ENCODE data around the gene WDR72. TPM values are rescaled to one million over a fixed set of nuclear protein-coding genes. Genes with fewer than 3 reads are reported as not detected.

WDR72 gene
- total and polyA plus RNA-seq, 4 donors = 6.1 to 55.4 (median 17.0) TPM

DNA sequence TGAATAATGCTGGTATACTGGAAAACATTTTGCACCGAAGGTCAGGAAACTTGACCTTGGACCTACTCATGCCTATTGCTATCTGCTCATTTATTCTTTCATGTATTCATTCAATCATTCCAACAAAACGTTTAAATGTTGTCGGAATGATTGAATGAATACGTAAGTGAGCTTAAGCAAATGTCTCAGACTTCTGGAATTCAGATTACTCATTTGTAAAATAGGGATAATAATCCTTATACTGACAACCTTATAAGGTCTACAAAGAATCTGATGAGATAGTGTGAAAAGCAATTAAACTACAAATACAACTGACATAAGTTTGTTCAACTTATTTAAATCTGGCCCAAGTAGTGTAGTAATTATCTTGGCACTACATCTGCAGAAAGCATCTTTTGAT lies 288.7 kb downstream of the WDR72 start:
- no peak overlapping the region for H3K9ac ChIP-seq (ENCODE audit: low read depth in 1 of 2, low read length in 2 of 2)
- no peak overlapping the region for H3K27ac ChIP-seq (ENCODE audit: low read depth in 1 of 2, low read length in 2 of 2)
- no peaks in the 10 kb centered on the region for H3K9me3 ChIP-seq (ENCODE audit: control insufficient read depth in 4 of 4, low read length in 3 of 4)
- no peak for DNase-seq (ENCODE audit: low spot score)
- TF ChIP-seq EGR1 (IDR thresholded peaks at IDR 0.05; ENCODE audit: low read depth in 2 of 2) (no peak), HNF4A (conservative IDR thresholded peaks at IDR 0.05) (no peak), RAD21 (IDR thresholded peaks at IDR 0.05) (no peak), HNF4G (IDR thresholded peaks at IDR 0.05) (no peak), ZBTB33 (IDR thresholded peaks at IDR 0.05) (no peak), TAF1 (conservative IDR thresholded peaks at IDR 0.05) (no peak), NR2F2 (IDR thresholded peaks at IDR 0.05) (no peak), ATF3 (IDR thresholded peaks at IDR 0.05) (no peak), FOXA2 (IDR thresholded peaks at IDR 0.05) (no peak), SP1 (IDR thresholded peaks at IDR 0.05) (no peak), YY1 (IDR thresholded peaks at IDR 0.05) (no peak), MAX (IDR thresholded peaks at IDR 0.05) (no peak), JUND (IDR thresholded peaks at IDR 0.05) (no peak)
- TF ChIP-seq, protein P1, sequence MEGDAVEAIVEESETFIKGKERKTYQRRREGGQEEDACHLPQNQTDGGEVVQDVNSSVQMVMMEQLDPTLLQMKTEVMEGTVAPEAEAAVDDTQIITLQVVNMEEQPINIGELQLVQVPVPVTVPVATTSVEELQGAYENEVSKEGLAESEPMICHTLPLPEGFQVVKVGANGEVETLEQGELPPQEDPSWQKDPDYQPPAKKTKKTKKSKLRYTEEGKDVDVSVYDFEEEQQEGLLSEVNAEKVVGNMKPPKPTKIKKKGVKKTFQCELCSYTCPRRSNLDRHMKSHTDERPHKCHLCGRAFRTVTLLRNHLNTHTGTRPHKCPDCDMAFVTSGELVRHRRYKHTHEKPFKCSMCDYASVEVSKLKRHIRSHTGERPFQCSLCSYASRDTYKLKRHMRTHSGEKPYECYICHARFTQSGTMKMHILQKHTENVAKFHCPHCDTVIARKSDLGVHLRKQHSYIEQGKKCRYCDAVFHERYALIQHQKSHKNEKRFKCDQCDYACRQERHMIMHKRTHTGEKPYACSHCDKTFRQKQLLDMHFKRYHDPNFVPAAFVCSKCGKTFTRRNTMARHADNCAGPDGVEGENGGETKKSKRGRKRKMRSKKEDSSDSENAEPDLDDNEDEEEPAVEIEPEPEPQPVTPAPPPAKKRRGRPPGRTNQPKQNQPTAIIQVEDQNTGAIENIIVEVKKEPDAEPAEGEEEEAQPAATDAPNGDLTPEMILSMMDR (IDR thresholded peaks at IDR 0.05; ENCODE audit: low read depth, low read length, missing input control) = no peak
- no peaks in the 10 kb centered on the region for H3K27me3 ChIP-seq (ENCODE audit: control insufficient read depth in 4 of 4, insufficient read depth in 4 of 4, low read length in 3 of 4)
- no peaks in the 10 kb centered on the region for H3K36me3 ChIP-seq (ENCODE audit: control insufficient read depth in 4 of 4, insufficient read depth in 3 of 4, low read depth in 1 of 4, low read length in 3 of 4)
- peaks cover 3 to 15% (median 9%) of the 10 kb centered on the region in 4 donors for H3K4me1 ChIP-seq (ENCODE audit: control insufficient read depth in 4 of 4, insufficient read depth in 4 of 4, low read length in 3 of 4)
- H3K4me3 ChIP-seq (ENCODE audit: low read depth in 1 of 3, low read length in 3 of 3) = no peak overlapping the region
- WGBS = 85% methylated on average over 4 of the region's 4 CpGs

DNA sequence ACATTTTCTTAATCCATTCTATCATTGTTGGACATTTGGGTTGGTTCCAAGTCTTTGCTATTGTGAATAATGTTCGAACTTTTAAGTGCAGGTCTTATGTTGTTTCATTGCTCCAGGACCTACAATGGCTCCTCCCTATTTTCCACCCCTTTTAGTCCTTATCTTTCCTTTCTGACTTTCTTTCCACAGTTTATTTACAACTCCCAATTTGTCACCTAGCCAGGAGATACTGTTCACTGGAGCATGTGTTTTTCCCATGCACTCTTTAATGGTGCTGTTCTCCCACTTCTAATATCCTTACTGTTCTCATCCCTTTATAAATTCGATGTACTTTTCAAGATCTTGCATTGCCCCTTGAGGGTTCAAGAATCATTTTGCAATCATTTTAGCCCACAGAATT lies 290.0 kb downstream of the WDR72 start:
- Histone ChIP-seq H3K9ac (ENCODE audit: low read depth in 1 of 2, low read length in 2 of 2) (no peak overlapping the region), H3K27ac (ENCODE audit: low read depth in 1 of 2, low read length in 2 of 2) (no peak overlapping the region), H3K27me3 (ENCODE audit: control insufficient read depth in 4 of 4, insufficient read depth in 4 of 4, low read length in 3 of 4) (no peaks in the 10 kb centered on the region), H3K4me1 (ENCODE audit: control insufficient read depth in 4 of 4, insufficient read depth in 4 of 4, low read length in 3 of 4) (peaks cover 3 to 15% (median 9%) of the 10 kb centered on the region in 4 donors), H3K36me3 (ENCODE audit: control insufficient read depth in 4 of 4, insufficient read depth in 3 of 4, low read depth in 1 of 4, low read length in 3 of 4) (no peaks in the 10 kb centered on the region), H3K9me3 (ENCODE audit: control insufficient read depth in 4 of 4, low read length in 3 of 4) (no peaks in the 10 kb centered on the region), H3K4me3 (ENCODE audit: low read depth in 1 of 3, low read length in 3 of 3) (no peak overlapping the region)
- WGBS = 91% methylated on average over 2 of the region's 2 CpGs
- DNase-seq (ENCODE audit: low spot score) = no peak
- no peak for TF ChIP-seq JUND (IDR thresholded peaks at IDR 0.05)
- no peak for TF ChIP-seq ATF3 (IDR thresholded peaks at IDR 0.05)
- TF ChIP-seq HNF4A (conservative IDR thresholded peaks at IDR 0.05) = no peak
- TF ChIP-seq GABPA (IDR thresholded peaks at IDR 0.05 in 1 of 2, conservative IDR thresholded peaks at IDR 0.05 in 1 of 2) = no peak
- no peak for TF ChIP-seq NR2F2 (IDR thresholded peaks at IDR 0.05)
- TF ChIP-seq ZBTB33 (IDR thresholded peaks at IDR 0.05) = no peak
- TF ChIP-seq RXRA (IDR thresholded peaks at IDR 0.05) = no peak
- TF ChIP-seq REST (IDR thresholded peaks at IDR 0.05) = no peak
- no peak for TF ChIP-seq FOXA2 (IDR thresholded peaks at IDR 0.05)
- no peak for TF ChIP-seq RAD21 (IDR thresholded peaks at IDR 0.05)
- TF ChIP-seq YY1 (IDR thresholded peaks at IDR 0.05) = no peak
- no peak for TF ChIP-seq HNF4G (IDR thresholded peaks at IDR 0.05)
- no peak for TF ChIP-seq EGR1 (IDR thresholded peaks at IDR 0.05; ENCODE audit: low read depth in 2 of 2)

All from liver (tissue), 9 donors.